Osteoblast (primary cell): ENCODE measurements around the gene FBXO15. TPM values are rescaled to one million over a fixed set of nuclear protein-coding genes. Genes with fewer than 3 reads are reported as not detected.

Source experiments
- DNase-seq: peaks from one replicate; pipeline ENCODE4 v3.0.0; 2011; ENCODE audit warnings: low spot score, mixed read lengths; ENCODE audit not compliant: insufficient read length; ENCODE audit errors: missing footprints
- H2AFZ ChIP-seq: 2 replicates; pipeline ENCODE4 v1.6.0; 2011; ENCODE audit warnings: mild to moderate bottlenecking, low read length
- H3K27ac ChIP-seq: 2 replicates; pipeline ENCODE4 v1.5.1; 2011; ENCODE audit warnings: mild to moderate bottlenecking, low read depth, low read length, moderate library complexity
- H3K27me3 ChIP-seq: 2 replicates; pipeline ENCODE4 v1.6.0; 2012; ENCODE audit warnings: mild to moderate bottlenecking, control low read depth, inconsistent platforms, low read length, moderate library complexity; ENCODE audit not compliant: insufficient read depth
- H3K36me3 ChIP-seq: 2 replicates; pipeline ENCODE4 v1.5.1; 2011; ENCODE audit warnings: mild to moderate bottlenecking, low read length, control low read depth, moderate library complexity; ENCODE audit not compliant: insufficient read depth
- H3K4me1 ChIP-seq: 2 replicates; pipeline ENCODE4 v1.5.1; 2011; ENCODE audit warnings: mild to moderate bottlenecking, low read length, control low read depth, moderate library complexity; ENCODE audit not compliant: insufficient read depth
- H3K4me2 ChIP-seq: 2 replicates; pipeline ENCODE4 v1.6.0; 2011; ENCODE audit warnings: mild to moderate bottlenecking, low read length; ENCODE audit not compliant: insufficient read depth
- H3K4me3 ChIP-seq: fragments of 200-600 bp; sonication (generic); 3 replicates; pipeline ENCODE4 v1.5.1; 2012; ENCODE audit warnings: mild to moderate bottlenecking, low read length, inconsistent platforms; ENCODE audit not compliant: insufficient read depth
- H3K79me2 ChIP-seq: 2 replicates; pipeline ENCODE4 v1.6.0; 2012; ENCODE audit warnings: mild to moderate bottlenecking, low read length, control low read depth, inconsistent platforms; ENCODE audit not compliant: insufficient read depth
- H3K9me3 ChIP-seq: 2 replicates; pipeline ENCODE4 v1.5.1; 2011; ENCODE audit warnings: low read depth, low read length, control low read depth
- H4K20me1 ChIP-seq: 2 replicates; pipeline ENCODE4 v1.6.0; 2012; ENCODE audit warnings: mild to moderate bottlenecking, low read length, control low read depth; ENCODE audit not compliant: insufficient read depth
- total RNA-seq: library from RNA; depleted of rRNA; stranded (reverse); fragments of >200 nt; gene quantifications from 2 replicates; pipeline ENCODE4 v1.2.3, GENCODE V29; 2012
- TF ChIP-seq, protein P1 (sequence below): IDR thresholded peaks from 2 replicates; pipeline ENCODE4 v1.5.1; 2011; ENCODE audit warnings: mild to moderate bottlenecking, low read depth, low read length, moderate library complexity; ENCODE audit errors: extremely low read depth

The FBXO15 gene
- total RNA-seq, 1 donor = 0.36 TPM

- TF ChIP-seq, protein P1, sequence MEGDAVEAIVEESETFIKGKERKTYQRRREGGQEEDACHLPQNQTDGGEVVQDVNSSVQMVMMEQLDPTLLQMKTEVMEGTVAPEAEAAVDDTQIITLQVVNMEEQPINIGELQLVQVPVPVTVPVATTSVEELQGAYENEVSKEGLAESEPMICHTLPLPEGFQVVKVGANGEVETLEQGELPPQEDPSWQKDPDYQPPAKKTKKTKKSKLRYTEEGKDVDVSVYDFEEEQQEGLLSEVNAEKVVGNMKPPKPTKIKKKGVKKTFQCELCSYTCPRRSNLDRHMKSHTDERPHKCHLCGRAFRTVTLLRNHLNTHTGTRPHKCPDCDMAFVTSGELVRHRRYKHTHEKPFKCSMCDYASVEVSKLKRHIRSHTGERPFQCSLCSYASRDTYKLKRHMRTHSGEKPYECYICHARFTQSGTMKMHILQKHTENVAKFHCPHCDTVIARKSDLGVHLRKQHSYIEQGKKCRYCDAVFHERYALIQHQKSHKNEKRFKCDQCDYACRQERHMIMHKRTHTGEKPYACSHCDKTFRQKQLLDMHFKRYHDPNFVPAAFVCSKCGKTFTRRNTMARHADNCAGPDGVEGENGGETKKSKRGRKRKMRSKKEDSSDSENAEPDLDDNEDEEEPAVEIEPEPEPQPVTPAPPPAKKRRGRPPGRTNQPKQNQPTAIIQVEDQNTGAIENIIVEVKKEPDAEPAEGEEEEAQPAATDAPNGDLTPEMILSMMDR = no peak
- Histone ChIP-seq H4K20me1 (no peaks in the 10 kb centered on the region), H3K4me2 (no peak overlapping the region), H3K79me2 (no peaks in the 10 kb centered on the region), H3K36me3 (no peaks in the 10 kb centered on the region), H2AFZ (no peak overlapping the region), H3K9me3 (no peaks in the 10 kb centered on the region), H3K4me3 (no peak overlapping the region), H3K27me3 (peaks cover 4% of the 10 kb centered on the region), H3K27ac (no peak overlapping the region), H3K4me1 (no peaks in the 10 kb centered on the region)
- no peak for DNase-seq
Measured at GRCh38 chr18:74178884-74179283, 31.2 kb upstream of the FBXO15 start.

GRCh38 chr18:74175658-74176057 lies 28.0 kb upstream of the FBXO15 start:
- DNase-seq = no peak
- H4K20me1 ChIP-seq = no peaks in the 10 kb centered on the region

DNA sequence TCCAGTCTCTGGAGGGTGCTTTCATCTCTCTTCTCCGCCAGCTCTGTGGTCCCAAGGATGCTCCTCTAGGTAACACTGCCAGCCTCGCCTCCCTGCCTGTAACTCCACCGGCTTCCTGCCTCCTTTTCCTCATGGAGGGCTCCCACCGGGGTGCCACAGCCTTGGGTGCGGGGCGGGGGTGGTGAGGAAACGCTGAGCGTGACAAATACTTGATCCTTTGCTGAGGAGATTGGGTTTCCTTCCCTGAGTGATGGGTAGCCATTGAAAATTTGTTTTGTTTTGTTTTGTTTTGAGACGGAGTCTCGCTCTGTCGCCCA lies 25.8 kb upstream of the FBXO15 start:
- no peak overlapping the region for H3K4me3 ChIP-seq
- H3K79me2 ChIP-seq = no peaks in the 10 kb centered on the region
- H2AFZ ChIP-seq = no peak overlapping the region
- H3K27ac ChIP-seq = no peak overlapping the region
- H3K4me2 ChIP-seq = no peak overlapping the region
- H3K9me3 ChIP-seq = no peaks in the 10 kb centered on the region
- no peaks in the 10 kb centered on the region for H3K4me1 ChIP-seq
- no peaks in the 10 kb centered on the region for H3K36me3 ChIP-seq
- H4K20me1 ChIP-seq = no peaks in the 10 kb centered on the region
- DNase-seq = no peak
- TF ChIP-seq, protein P1 = no peak
- peaks cover 4% of the 10 kb centered on the region for H3K27me3 ChIP-seq

More at GRCh38 chr18:74175658-74176057, 28.0 kb upstream of the FBXO15 start:
- Histone ChIP-seq H3K9me3 (no peaks in the 10 kb centered on the region), H3K27me3 (peaks cover 4% of the 10 kb centered on the region), H3K36me3 (no peaks in the 10 kb centered on the region), H3K4me3 (no peak overlapping the region), H3K27ac (no peak overlapping the region), H3K79me2 (no peaks in the 10 kb centered on the region), H2AFZ (no peak overlapping the region), H3K4me2 (no peak overlapping the region), H3K4me1 (no peaks in the 10 kb centered on the region)
- TF ChIP-seq, protein P1 = no peak

- Histone ChIP-seq H3K9me3 (no peaks in the 10 kb centered on the region), H3K4me3 (no peak overlapping the region), H3K27me3 (peaks cover 4% of the 10 kb centered on the region), H3K4me1 (no peaks in the 10 kb centered on the region), H4K20me1 (no peaks in the 10 kb centered on the region), H3K4me2 (no peak overlapping the region), H2AFZ (no peak overlapping the region), H3K79me2 (no peaks in the 10 kb centered on the region), H3K27ac (no peak overlapping the region), H3K36me3 (no peaks in the 10 kb centered on the region)
- DNase-seq = no peak
- TF ChIP-seq, protein P1 = no peak
Measured at GRCh38 chr18:74172697-74173433, 25.2 kb upstream of the FBXO15 start.
